ENCODE measurements around the gene ENPEP.

ENPEP gene

DNA sequence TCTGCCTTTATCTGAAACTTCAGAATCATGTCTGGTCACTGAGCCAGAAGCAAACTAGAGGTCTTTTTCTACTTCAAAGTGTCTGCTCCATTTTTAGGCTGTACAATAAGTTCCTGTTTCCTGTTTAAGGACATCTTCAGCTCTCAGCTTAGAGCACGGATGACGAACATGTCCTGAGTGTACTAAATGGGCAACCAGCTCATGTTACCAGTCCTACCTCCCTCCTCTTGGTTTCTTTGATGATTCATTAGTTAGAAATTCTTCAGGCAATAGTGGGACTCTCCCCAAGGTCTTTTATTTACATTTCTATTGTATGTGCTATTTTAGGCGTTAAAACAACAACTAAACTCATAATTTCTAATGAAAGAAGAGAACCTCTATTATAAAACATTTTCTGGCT, 58.0 kb downstream of the ENPEP start:
- no peaks in the 10 kb centered on the region for H3K9me3 ChIP-seq (ENCODE audit: severe bottlenecking)
- H3K4me1 ChIP-seq (ENCODE audit: insufficient read depth, poor library complexity, severe bottlenecking), result peaks cover 16% of the 10 kb centered on the region
- no peak overlapping the region for H3K4me3 ChIP-seq (ENCODE audit: severe bottlenecking)
- DNase-seq (ENCODE audit: low spot score) (peak; percentile 65), ATAC-seq (ENCODE audit: low read depth) (peak; percentile 100)
- no peaks in the 10 kb centered on the region for H3K27me3 ChIP-seq (ENCODE audit: insufficient read depth, poor library complexity, severe bottlenecking)
- no peaks in the 10 kb centered on the region for H3K36me3 ChIP-seq (ENCODE audit: low read depth)
- H3K27ac ChIP-seq (ENCODE audit: poor library complexity, severe bottlenecking), result peak overlapping the region; percentile 70
- TF ChIP-seq, protein P1, sequence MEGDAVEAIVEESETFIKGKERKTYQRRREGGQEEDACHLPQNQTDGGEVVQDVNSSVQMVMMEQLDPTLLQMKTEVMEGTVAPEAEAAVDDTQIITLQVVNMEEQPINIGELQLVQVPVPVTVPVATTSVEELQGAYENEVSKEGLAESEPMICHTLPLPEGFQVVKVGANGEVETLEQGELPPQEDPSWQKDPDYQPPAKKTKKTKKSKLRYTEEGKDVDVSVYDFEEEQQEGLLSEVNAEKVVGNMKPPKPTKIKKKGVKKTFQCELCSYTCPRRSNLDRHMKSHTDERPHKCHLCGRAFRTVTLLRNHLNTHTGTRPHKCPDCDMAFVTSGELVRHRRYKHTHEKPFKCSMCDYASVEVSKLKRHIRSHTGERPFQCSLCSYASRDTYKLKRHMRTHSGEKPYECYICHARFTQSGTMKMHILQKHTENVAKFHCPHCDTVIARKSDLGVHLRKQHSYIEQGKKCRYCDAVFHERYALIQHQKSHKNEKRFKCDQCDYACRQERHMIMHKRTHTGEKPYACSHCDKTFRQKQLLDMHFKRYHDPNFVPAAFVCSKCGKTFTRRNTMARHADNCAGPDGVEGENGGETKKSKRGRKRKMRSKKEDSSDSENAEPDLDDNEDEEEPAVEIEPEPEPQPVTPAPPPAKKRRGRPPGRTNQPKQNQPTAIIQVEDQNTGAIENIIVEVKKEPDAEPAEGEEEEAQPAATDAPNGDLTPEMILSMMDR (IDR thresholded peaks at IDR 0.05; ENCODE audit: poor library complexity, severe bottlenecking), result no peak

DNA sequence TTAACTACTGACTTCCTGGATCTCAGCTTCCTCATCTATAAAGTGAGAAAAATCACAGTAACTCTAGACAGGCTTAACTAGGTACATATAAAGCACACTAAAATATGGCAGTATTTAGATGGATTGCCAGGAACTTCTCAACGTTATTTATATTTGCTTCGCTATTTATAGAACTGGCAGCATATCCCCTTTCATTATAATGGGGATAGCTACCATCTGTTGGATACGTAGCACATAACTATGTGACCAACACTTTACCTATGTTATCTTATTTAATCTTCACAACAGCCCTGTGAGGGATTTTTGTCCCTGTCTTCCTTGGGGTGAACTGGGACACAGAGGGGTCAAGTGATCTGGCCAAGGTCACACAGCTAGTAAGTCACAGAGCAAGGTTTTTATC, 64.6 kb downstream of the ENPEP start:
- Histone ChIP-seq H3K9me3 (ENCODE audit: severe bottlenecking) (no peaks in the 10 kb centered on the region), H3K27ac (ENCODE audit: poor library complexity, severe bottlenecking) (peak overlapping the region; percentile 85), H3K4me1 (ENCODE audit: insufficient read depth, poor library complexity, severe bottlenecking) (peaks cover 17% of the 10 kb centered on the region), H3K27me3 (ENCODE audit: insufficient read depth, poor library complexity, severe bottlenecking) (no peaks in the 10 kb centered on the region), H3K4me3 (ENCODE audit: severe bottlenecking) (no peak overlapping the region), H3K36me3 (ENCODE audit: low read depth) (no peaks in the 10 kb centered on the region)
- ATAC-seq (ENCODE audit: low read depth) (no peak), DNase-seq (ENCODE audit: low spot score) (no peak)
- TF ChIP-seq, protein P1 (IDR thresholded peaks at IDR 0.05; ENCODE audit: poor library complexity, severe bottlenecking), result no peak

DNA sequence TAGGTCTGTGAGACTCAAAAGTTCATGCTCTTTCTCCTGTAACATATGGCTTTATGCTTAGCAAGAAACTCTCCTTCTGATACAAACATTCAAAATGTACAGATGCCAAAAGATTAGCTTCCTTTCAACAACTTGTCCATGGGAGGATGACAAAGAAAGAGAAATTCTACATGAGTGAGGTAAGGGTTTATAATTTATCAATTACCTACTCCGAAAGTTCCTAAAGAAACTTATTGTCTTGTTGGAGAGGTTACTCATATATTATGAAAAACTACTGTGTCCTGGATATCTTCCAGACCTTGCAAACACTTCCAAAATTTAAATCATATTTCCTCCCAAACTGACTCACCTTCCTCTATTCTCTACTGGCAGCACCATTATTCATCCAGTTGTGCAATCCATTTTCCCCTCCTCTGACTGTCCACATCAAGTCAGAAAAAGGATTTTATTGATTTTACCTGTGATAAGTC, 65.1 kb downstream of the ENPEP start:
- no peaks in the 10 kb centered on the region for H3K27me3 ChIP-seq (ENCODE audit: insufficient read depth, poor library complexity, severe bottlenecking)
- TF ChIP-seq, protein P1 (IDR thresholded peaks at IDR 0.05; ENCODE audit: poor library complexity, severe bottlenecking), result no peak
- H3K4me3 ChIP-seq (ENCODE audit: severe bottlenecking), result no peak overlapping the region
- H3K4me1 ChIP-seq (ENCODE audit: insufficient read depth, poor library complexity, severe bottlenecking), result peaks cover 17% of the 10 kb centered on the region
- H3K36me3 ChIP-seq (ENCODE audit: low read depth), result no peaks in the 10 kb centered on the region
- peak overlapping the region; percentile 85 for H3K27ac ChIP-seq (ENCODE audit: poor library complexity, severe bottlenecking)
- DNase-seq (ENCODE audit: low spot score), result no peak
- no peaks in the 10 kb centered on the region for H3K9me3 ChIP-seq (ENCODE audit: severe bottlenecking)
- peak; percentile 93 for ATAC-seq (ENCODE audit: low read depth)

DNA sequence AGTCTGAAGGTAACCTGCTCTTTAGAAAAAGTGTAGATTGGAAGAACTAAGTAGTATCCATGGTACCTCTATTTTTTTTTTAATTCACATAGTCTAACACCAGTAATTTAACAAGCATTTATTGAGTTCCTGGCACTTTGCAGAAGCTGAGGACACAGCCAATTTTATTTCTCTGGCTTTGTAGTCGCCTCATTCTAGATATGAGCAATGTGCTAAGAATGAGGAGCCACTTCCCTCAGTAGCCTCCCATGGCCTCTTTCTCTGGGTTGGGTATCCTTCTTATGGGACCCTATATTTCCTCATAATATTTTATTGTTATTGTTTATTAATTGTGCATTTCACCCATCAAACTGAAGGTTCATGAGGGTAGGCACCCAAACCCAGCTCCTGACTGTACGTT, 67.6 kb downstream of the ENPEP start:
- H3K9me3 ChIP-seq (ENCODE audit: severe bottlenecking), result no peaks in the 10 kb centered on the region
- H3K27me3 ChIP-seq (ENCODE audit: insufficient read depth, poor library complexity, severe bottlenecking), result no peaks in the 10 kb centered on the region
- H3K4me1 ChIP-seq (ENCODE audit: insufficient read depth, poor library complexity, severe bottlenecking), result peaks cover 17% of the 10 kb centered on the region
- DNase-seq (ENCODE audit: low spot score) (no peak), ATAC-seq (ENCODE audit: low read depth) (no peak)
- TF ChIP-seq, protein P1 (IDR thresholded peaks at IDR 0.05; ENCODE audit: poor library complexity, severe bottlenecking), result no peak
- H3K27ac ChIP-seq (ENCODE audit: poor library complexity, severe bottlenecking), result no peak overlapping the region
- no peaks in the 10 kb centered on the region for H3K36me3 ChIP-seq (ENCODE audit: low read depth)
- no peak overlapping the region for H3K4me3 ChIP-seq (ENCODE audit: severe bottlenecking)

DNA sequence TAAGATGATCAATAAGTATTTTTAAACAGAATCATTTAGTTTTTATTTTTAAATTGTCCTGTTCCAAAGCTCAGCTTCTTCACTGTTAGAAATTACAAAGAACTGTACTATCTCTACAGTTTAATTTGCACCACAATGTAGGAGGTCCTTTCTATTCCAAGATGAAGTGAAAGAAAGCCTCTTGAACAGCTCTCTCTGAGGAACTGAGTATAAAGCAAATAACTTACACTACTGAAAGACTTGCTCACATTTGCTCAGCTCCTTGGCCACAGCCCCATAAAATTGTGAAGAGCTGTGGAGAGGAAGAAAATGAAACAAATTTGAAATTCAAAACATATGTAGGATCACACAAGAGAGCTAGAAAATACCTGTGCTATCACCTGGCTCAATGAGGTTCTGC, 68.6 kb downstream of the ENPEP start:
- H3K4me3 ChIP-seq (ENCODE audit: severe bottlenecking), result no peak overlapping the region
- H3K27ac ChIP-seq (ENCODE audit: poor library complexity, severe bottlenecking), result no peak overlapping the region
- H3K36me3 ChIP-seq (ENCODE audit: low read depth), result no peaks in the 10 kb centered on the region
- DNase-seq (ENCODE audit: low spot score) (no peak), ATAC-seq (ENCODE audit: low read depth) (no peak)
- H3K27me3 ChIP-seq (ENCODE audit: insufficient read depth, poor library complexity, severe bottlenecking), result no peaks in the 10 kb centered on the region
- TF ChIP-seq, protein P1 (IDR thresholded peaks at IDR 0.05; ENCODE audit: poor library complexity, severe bottlenecking), result no peak
- peaks cover 17% of the 10 kb centered on the region for H3K4me1 ChIP-seq (ENCODE audit: insufficient read depth, poor library complexity, severe bottlenecking)
- no peaks in the 10 kb centered on the region for H3K9me3 ChIP-seq (ENCODE audit: severe bottlenecking)

Data from RWPE2 (cell line).